ENCODE measurements around the gene TMEM170A. TPM values are rescaled to one million over a fixed set of nuclear protein-coding genes. Genes with fewer than 3 reads are reported as not detected.
"Not testable (repeated sequence)": the region's sequence is repeated elsewhere in the genome, so short reads cannot be mapped to it uniquely, and the experiment has no call there.

TMEM170A gene
- 10 to 100 TPM; 21.8 to 33.5 TPM for total RNA-seq

GRCh38 chr16:75464122-75464918 lies at the start of gene TMEM170A:
Gene TMEM170A (minus strand): TSS chr16:75464689. CDS start chr16:75464600, 89 bp downstream.
- peak; percentile 94 for ATAC-seq
- DNase-seq (ENCODE audit: low spot score in 2 of 2), result peak; percentile 100
- Mint-ChIP-seq H3K27ac (peak within 1 kb of the TSS; percentile 81 to 99), H3K36me3 (peaks cover 5 to 18% of the 10 kb centered on the region in 2 donors), H3K9me3 (no peaks in the 10 kb centered on the region)

GRCh38 chr16:75506574-75506973 lies 42.1 kb upstream of the TMEM170A start:
- no peak for ATAC-seq
- no peak for DNase-seq (ENCODE audit: low spot score in 2 of 2)
- Mint-ChIP-seq H3K36me3 (no peaks in the 10 kb centered on the region), H3K9me3 (no peaks in the 10 kb centered on the region), H3K27ac (no peak overlapping the region)

- no peak overlapping the region for H3K27ac Mint-ChIP-seq
- DNase-seq (ENCODE audit: low spot score in 2 of 2) (no peak), ATAC-seq (peak in 1 of 2 donors; percentile 24)
- no peaks in the 10 kb centered on the region for H3K9me3 Mint-ChIP-seq
- H3K36me3 Mint-ChIP-seq, result no peaks in the 10 kb centered on the region
Measured at GRCh38 chr16:75506107-75506506, 41.6 kb upstream of the TMEM170A start.

GRCh38 chr16:75503801-75504200 lies 39.3 kb upstream of the TMEM170A start:
- ATAC-seq (no peak), DNase-seq (ENCODE audit: low spot score in 2 of 2) (no peak)
- Mint-ChIP-seq H3K36me3 (no peaks in the 10 kb centered on the region), H3K9me3 (no peaks in the 10 kb centered on the region), H3K27ac (peak overlapping the region in 1 of 2 donors; percentile 2)

GRCh38 chr16:75502916-75503605 lies 38.6 kb upstream of the TMEM170A start:
- ATAC-seq (no peak), DNase-seq (ENCODE audit: low spot score in 2 of 2) (no peak)
- no peaks in the 10 kb centered on the region for H3K9me3 Mint-ChIP-seq
- no peaks in the 10 kb centered on the region for H3K36me3 Mint-ChIP-seq
- H3K27ac Mint-ChIP-seq, result peak overlapping the region in 1 of 2 donors; percentile 2

- not testable (repeated sequence) for H3K9me3 Mint-ChIP-seq; H3K27ac Mint-ChIP-seq; DNase-seq (ENCODE audit: low spot score in 2 of 2); ATAC-seq; H3K36me3 Mint-ChIP-seq
Measured at GRCh38 chr16:75501820-75502219, 37.3 kb upstream of the TMEM170A start.

GRCh38 chr16:75501359-75501758 lies 36.9 kb upstream of the TMEM170A start:
- Mint-ChIP-seq H3K36me3 (no peaks in the 10 kb centered on the region), H3K27ac (no peak overlapping the region), H3K9me3 (no peaks in the 10 kb centered on the region)
- DNase-seq (ENCODE audit: low spot score in 2 of 2) (no peak), ATAC-seq (no peak)

GRCh38 chr16:75498605-75499322 lies 34.3 kb upstream of the TMEM170A start:
- H3K9me3 Mint-ChIP-seq; ATAC-seq; H3K27ac Mint-ChIP-seq; DNase-seq (ENCODE audit: low spot score in 2 of 2); H3K36me3 Mint-ChIP-seq: not testable (repeated sequence)

GRCh38 chr16:75497558-75497957 lies 33.1 kb upstream of the TMEM170A start:
- DNase-seq (ENCODE audit: low spot score in 2 of 2) (no peak), ATAC-seq (no peak)
- H3K27ac Mint-ChIP-seq, result no peak overlapping the region
- no peaks in the 10 kb centered on the region for H3K9me3 Mint-ChIP-seq
- peaks cover 0 to 7% of the 10 kb centered on the region in 2 donors for H3K36me3 Mint-ChIP-seq

- H3K27ac Mint-ChIP-seq, result no peak within 1 kb of the TSS
- peaks cover 0 to 7% of the 10 kb centered on the region in 2 donors for H3K36me3 Mint-ChIP-seq
- no peaks in the 10 kb centered on the region for H3K9me3 Mint-ChIP-seq
- peak in 1 of 2 donors; percentile 31 for DNase-seq (ENCODE audit: low spot score in 2 of 2)
- ATAC-seq, result peak; percentile 49 to 75
Measured at GRCh38 chr16:75495076-75495674, 30.7 kb upstream of the TMEM170A start, which contains the start of gene CHST6. Gene CHST6 (minus strand): TSS chr16:75495441. CDS start chr16:75479828, 15,613 bp downstream.

- H3K9me3 Mint-ChIP-seq, result no peaks in the 10 kb centered on the region
- DNase-seq (ENCODE audit: low spot score in 2 of 2) (no peak), ATAC-seq (no peak)
- peaks cover 0 to 7% of the 10 kb centered on the region in 2 donors for H3K36me3 Mint-ChIP-seq
- no peak overlapping the region for H3K27ac Mint-ChIP-seq
Measured at GRCh38 chr16:75494661-75495075, 30.2 kb upstream of the TMEM170A start.

GRCh38 chr16:75494184-75494583 lies 29.7 kb upstream of the TMEM170A start:
- H3K27ac Mint-ChIP-seq, result no peak overlapping the region
- H3K9me3 Mint-ChIP-seq, result no peaks in the 10 kb centered on the region
- ATAC-seq (no peak), DNase-seq (ENCODE audit: low spot score in 2 of 2) (no peak)
- H3K36me3 Mint-ChIP-seq, result peaks cover 0 to 7% of the 10 kb centered on the region in 2 donors

GRCh38 chr16:75491876-75492275 lies 27.4 kb upstream of the TMEM170A start:
- Mint-ChIP-seq H3K36me3 (peaks cover 0 to 7% of the 10 kb centered on the region in 2 donors), H3K9me3 (no peaks in the 10 kb centered on the region), H3K27ac (no peak overlapping the region)
- DNase-seq (ENCODE audit: low spot score in 2 of 2) (no peak), ATAC-seq (no peak)

- ATAC-seq (no peak), DNase-seq (ENCODE audit: low spot score in 2 of 2) (no peak)
- Mint-ChIP-seq H3K9me3 (no peaks in the 10 kb centered on the region), H3K36me3 (no peaks in the 10 kb centered on the region), H3K27ac (no peak overlapping the region)
Measured at GRCh38 chr16:75488322-75488721, 23.8 kb upstream of the TMEM170A start.

GRCh38 chr16:75486676-75487313 lies 22.3 kb upstream of the TMEM170A start:
- peak; percentile 32 to 33 for ATAC-seq
- Mint-ChIP-seq H3K27ac (no peak overlapping the region), H3K9me3 (no peaks in the 10 kb centered on the region), H3K36me3 (no peaks in the 10 kb centered on the region)
- no peak for DNase-seq (ENCODE audit: low spot score in 2 of 2)

- H3K36me3 Mint-ChIP-seq, result no peaks in the 10 kb centered on the region
- H3K9me3 Mint-ChIP-seq, result no peaks in the 10 kb centered on the region
Measured at GRCh38 chr16:75486014-75486675, 21.7 kb upstream of the TMEM170A start.

More at GRCh38 chr16:75486014-75486675, 21.7 kb upstream of the TMEM170A start:
- ATAC-seq (no peak), DNase-seq (ENCODE audit: low spot score in 2 of 2) (no peak)
- H3K27ac Mint-ChIP-seq, result no peak overlapping the region
